GM18508 (cell line): Measurements from ENCODE around the gene FGF14.

Experiments
- ATAC-seq: cut with Tn5 transposase; IDR thresholded peaks from one replicate; pipeline ENCODE4 v1.9.1; 2021; ENCODE audit warnings: moderate number of reproducible peaks; ENCODE audit not compliant: insufficient read depth, unreplicated experiment

The FGF14 gene

GRCh38 chr13:101955764-101956163 is 446.1 kb downstream of the FGF14 start:
- ATAC-seq: no peak

- ATAC-seq: no peak
These were observed 450.7 kb downstream of the FGF14 start for GRCh38 chr13:101951114-101951513.

- no peak for ATAC-seq
These were observed 452.2 kb downstream of the FGF14 start for GRCh38 chr13:101949681-101950080.

- ATAC-seq: no peak
These were observed 455.4 kb downstream of the FGF14 start for GRCh38 chr13:101946401-101946800.

GRCh38 chr13:101945435-101945834 is 456.4 kb downstream of the FGF14 start:
- no peak for ATAC-seq

- ATAC-seq: no peak
These were observed 457.3 kb downstream of the FGF14 start for GRCh38 chr13:101944521-101944920.

GRCh38 chr13:101942535-101943157 is 459.2 kb downstream of the FGF14 start:
- ATAC-seq: no peak

GRCh38 chr13:101942038-101942437 is 459.8 kb downstream of the FGF14 start:
- no peak for ATAC-seq

- ATAC-seq: no peak
These were observed 460.6 kb downstream of the FGF14 start for GRCh38 chr13:101941095-101941783.

GRCh38 chr13:101939370-101939769 is 462.5 kb downstream of the FGF14 start:
- no peak for ATAC-seq

GRCh38 chr13:101935828-101936227 is 466.0 kb downstream of the FGF14 start:
- no peak for ATAC-seq

GRCh38 chr13:101931186-101931585 is 470.7 kb downstream of the FGF14 start:
- ATAC-seq: no peak

GRCh38 chr13:101930331-101930730 is 471.5 kb downstream of the FGF14 start:
- no peak for ATAC-seq

GRCh38 chr13:101925731-101926130 is 476.1 kb downstream of the FGF14 start:
- no peak for ATAC-seq

GRCh38 chr13:101919541-101920181 is 482.2 kb downstream of the FGF14 start:
- ATAC-seq: no peak

GRCh38 chr13:101917833-101918661 is 483.8 kb downstream of the FGF14 start:
- ATAC-seq: no peak

- no peak for ATAC-seq
These were observed 484.4 kb downstream of the FGF14 start for GRCh38 chr13:101917475-101917810.

GRCh38 chr13:101916775-101917474 is 484.9 kb downstream of the FGF14 start:
- ATAC-seq: no peak

- no peak for ATAC-seq
These were observed 485.6 kb downstream of the FGF14 start for GRCh38 chr13:101916108-101916774.

GRCh38 chr13:101915755-101916107 is 486.1 kb downstream of the FGF14 start:
- no peak for ATAC-seq
